HG03558 (cell line): ENCODE measurements around the gene VEGFD.
A peak's percentile ranks its signal among the peaks of the same experiment; 100 is the strongest.

ENCODE experiments used
- ATAC-seq: cut with Tn5 transposase; IDR thresholded peaks from one replicate; pipeline ENCODE4 v1.9.1; 2021; ENCODE audit warnings: moderate number of reproducible peaks; ENCODE audit not compliant: unreplicated experiment; ENCODE audit errors: extremely low read depth

The VEGFD gene

DNA sequence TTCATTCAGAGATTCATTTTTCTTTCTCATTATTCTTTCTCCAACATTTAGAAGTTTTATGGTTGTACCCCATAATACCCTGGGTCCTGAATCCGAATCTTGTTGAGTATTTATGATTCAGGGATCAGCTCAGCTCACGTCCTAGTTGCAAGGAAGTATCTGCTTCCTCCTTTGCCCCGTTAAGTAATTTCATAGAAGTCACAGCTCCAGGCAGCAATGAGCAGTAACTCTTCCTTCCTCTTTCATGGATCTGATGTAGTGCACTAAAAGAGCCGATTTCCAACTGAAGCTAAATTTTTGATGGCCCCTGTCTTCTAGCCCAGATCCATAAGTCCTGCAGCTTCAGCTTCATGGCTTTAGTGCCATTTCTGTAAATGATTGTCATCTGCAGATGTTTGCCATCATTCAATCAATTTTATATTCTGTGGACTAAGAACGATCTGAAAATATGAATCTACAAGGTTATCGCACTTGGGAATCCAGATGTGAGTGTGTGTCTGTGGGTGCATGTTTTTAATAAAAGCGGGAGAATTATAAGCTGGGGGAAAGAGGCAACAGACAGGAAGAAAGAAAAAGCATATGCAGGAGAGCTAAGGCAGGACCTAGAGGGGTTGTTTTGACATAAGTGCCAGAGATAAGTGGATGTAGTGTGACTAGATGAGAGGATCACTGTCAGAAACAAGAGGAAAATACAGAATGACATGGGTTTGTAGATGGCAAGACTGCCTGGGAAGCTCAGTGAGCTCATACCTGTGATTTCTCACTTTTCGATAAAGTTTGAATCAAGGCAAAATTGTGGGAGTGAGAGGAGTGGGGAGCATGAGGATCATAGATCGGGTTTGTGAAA, 17.5 kb downstream of the VEGFD start:
- no peak for ATAC-seq

DNA sequence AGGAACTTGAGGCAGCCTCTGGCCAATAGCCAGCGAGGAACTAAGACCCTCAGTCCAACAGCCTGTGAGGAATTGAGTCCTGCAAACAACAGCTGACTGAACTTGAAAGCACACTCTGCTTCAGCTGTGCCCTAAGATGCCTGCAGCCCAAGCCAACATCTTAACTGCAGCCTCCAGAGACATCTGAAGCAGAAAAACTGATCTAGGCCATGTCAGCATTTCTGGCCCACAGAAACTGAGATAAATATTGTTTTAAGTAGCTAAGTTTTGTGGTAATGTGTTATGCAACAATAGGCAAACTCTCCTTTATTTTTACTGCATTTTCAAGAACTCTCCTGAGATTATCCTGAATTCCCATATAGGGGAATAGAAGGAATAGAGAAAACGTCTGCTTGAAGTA, 24.5 kb downstream of the VEGFD start:
- ATAC-seq: no peak

DNA sequence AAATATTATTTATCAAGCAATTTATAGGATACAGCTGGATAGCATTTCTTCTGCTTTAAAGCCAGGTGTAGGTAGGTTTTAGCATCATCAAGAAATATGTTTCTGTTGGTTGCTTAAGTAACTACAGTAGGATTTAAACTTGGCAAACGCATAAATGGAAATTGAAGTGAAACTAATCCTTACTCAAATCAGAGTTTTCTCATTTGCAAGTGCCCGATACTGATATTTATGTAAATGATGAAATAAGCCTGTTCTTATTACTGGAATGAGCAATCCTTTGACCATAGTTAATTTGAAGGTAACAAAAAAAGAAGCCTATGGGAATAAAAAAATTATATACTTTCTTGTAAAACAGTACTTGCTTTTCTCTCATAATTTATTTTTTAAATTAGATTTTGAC, 25.7 kb downstream of the VEGFD start:
- no peak for ATAC-seq

DNA sequence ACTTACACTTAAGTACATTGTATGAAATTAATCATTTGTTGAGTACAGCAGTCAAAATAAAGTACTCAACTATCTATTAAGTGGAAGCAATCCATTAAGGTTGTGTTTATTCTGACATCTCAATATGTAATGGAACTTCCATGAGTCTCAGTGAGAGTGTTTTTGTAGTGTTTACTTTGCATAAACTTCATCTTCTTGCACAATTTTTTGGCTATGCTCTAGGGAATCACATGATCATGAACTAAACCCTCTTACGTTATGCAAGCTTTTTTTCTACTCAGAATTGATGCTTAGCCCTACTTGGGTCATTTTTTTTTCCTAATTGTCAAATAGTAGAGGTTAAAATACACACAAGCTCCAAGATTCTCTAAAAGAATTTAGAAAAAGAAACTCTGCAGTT, 27.8 kb downstream of the VEGFD start:
- ATAC-seq: no peak

DNA sequence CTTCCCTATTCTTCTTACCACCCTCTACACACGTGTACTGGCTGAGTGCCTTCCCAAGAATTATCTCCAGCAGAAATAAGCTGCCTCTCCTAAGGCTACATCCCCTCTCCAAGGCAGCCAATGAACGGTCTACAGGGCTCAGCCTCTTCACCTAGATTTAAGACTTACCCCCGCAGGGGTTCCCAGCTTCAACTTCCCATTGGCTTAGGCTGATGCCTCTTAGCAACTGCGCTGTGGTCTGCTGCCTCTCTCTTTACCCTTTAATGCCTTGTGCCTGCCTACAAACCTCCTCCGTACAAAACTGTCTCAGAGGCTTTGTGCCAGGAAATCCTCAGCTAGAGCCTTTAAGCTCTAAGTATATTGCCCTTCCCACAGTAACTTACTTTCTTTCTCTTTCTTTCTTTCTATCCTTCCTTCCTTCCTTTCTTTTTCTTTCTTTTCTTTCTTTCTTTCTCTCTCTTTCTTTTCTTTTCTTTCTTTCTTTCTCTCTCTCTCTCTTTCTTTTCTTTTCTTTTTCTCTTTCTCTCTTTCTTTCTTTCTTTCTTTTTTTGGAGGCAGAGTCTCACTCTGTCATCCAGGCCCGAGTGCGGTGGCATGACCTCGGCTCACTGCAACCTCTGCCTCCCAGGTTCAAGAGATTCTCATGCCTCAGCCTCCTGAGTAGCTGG, 33.8 kb downstream of the VEGFD start:
- no peak for ATAC-seq

DNA sequence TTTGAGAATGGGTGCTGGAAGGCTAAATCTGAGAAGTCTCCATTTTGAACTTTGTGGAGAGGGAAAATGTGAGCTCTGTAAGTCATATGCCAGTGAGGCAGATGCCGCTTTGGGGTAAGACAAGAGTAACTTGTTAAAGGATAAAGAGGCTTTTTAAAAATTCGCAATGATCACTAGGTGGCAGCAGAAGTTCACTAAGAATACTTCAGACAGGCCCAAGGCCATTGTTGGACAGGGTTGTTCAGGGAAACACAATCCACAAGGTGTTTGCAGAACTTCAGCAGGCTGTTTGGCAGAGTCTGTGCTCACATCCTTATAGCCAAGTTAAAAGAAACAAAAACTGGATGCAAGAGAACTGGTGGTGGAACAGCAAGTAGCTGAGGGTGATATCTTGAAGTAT, 35.2 kb downstream of the VEGFD start:
- peak; percentile 66 for ATAC-seq

DNA sequence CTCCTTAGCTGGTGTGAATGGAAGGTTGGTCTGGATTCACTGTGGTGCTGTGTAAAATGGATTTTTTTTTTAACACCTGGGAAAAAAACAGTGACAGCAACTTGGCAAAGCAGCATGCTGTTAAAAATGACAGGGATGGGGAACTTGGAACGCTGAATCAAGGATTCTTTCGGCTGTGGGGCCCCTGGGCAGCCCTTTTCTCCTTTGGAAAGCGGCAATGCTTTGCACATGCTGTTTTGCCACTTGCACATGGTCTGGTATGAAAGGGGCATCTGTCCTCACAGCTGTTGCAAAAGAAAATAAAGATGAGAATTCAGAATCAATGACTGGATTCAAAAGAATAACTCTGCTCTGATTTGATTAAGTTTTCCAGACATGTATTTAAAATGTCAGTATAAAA, 38.2 kb downstream of the VEGFD start:
- no peak for ATAC-seq

DNA sequence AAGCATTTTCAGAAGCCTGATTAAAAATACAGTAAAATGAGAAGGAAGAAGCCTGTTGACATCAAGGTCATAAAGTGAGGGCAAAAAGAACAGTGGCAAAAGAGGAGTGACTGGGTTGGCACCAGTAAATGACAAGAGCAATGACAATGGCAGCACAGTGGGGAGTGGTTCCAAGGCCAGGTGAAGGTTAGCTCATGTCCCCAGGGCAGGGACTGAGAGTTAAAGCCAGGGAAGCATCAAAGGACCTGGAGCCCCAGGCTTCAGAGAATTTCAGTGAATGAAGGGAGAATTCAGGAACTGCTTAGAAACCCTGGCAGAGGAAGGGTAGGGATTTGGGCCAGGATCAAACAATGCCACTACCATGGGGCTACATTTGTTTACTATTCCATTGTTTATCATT, 40.1 kb downstream of the VEGFD start:
- no peak for ATAC-seq

DNA sequence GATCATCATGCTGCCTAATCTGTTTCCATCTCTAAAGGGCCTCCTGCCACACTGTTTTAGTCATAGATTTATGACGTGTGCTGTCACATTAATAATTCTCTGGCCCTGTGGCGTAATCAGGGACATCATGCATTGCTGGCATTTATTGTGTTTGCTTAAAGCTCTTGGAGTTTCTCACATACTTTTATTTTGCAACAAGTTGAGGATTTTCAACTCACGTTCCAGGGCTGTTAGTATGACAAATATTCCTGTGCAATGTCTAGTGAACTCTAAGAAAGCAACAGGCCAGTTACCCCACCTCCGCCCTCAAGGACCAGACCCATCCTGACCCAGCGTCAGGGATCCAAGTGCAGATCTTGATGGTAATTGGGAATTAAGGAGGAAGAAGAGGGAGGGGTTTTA, 41.1 kb downstream of the VEGFD start:
- ATAC-seq: no peak

DNA sequence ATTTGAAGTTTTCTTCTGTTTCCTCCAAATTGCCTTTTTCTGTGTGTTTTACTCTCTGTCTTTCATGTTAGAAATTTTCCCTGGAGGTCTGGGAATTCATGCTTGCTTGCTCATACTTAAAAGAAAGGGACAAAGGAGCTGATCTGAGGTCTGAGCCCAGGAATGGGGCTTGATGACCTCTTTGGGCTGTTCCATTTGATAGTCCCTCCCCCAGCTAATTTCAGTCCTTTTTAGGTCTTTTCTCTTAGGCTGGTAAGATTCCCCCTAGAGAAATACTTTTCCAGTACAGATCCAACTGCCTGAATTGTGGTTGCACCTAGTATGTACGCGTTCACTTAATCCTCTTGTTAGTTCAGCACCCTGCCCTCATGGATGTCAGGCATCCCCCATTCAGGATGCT, 43.3 kb downstream of the VEGFD start:
- no peak for ATAC-seq

DNA sequence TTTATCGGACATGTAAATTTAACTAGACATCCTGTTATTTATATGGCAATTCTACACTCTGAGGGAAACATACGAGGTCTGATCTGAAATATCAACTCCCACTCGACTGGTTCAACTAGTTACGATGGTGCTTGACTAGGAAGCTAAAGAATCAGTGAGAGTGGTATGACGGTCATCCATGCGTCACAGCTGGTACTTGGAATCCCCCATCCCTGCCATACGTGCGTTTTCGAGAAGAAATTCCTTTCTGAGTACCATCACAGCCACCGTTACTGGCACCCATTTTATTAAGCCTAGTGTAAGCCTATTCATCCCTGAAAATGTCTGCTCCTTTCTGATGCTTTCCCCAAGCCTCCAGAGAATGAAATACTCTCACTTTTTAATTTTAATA, 48.2 kb downstream of the VEGFD start:
- no peak for ATAC-seq

DNA sequence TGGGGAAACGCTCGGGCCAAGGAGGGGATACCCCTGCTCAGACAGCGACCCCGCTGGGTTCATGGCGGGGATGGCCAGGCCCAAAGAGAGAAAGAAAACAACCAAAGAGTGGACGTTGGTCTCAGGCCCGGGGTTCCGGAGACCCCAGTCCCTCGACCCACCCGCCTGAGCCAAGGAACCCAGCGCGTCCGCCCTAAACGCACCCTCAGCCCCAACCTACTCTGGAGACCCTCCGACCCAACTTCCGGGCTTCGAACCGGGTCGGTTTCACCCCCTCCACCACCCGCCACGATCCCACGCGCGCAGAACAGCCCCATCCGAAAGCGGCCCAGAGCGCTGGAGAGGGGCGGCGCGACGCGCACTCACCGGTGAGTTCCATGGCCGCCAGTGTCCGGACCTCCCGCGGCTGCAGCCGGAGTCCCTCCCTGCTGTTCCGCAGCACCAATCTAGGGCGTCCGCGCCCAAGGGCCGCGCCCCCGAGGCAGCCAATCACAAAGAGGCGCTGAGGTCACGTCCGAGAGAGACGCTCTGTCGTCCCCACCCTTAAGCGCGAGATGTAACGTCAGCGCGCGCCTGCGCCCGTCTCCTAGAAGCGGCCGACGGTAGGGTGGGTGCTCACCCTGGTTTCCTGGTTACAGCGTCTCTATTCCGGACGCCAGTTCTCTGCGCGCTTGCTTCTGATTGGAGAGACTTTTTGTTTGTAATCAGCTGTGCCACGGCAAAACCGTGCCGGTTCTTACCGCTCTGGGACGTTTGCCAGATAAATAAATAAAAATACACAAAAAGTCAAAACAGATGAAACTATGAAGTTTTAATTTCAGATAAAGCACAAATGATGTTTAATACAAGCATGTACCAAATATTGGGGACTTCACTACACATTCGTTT, 48.8 kb downstream of the VEGFD start, which contains the start of gene PIGA:
Gene PIGA, minus strand, starts transcription at position 389 of the 888 bp plus-strand sequence. CDS start 3,593 bp downstream, outside the sequence.
- ATAC-seq: peak; percentile 97

DNA sequence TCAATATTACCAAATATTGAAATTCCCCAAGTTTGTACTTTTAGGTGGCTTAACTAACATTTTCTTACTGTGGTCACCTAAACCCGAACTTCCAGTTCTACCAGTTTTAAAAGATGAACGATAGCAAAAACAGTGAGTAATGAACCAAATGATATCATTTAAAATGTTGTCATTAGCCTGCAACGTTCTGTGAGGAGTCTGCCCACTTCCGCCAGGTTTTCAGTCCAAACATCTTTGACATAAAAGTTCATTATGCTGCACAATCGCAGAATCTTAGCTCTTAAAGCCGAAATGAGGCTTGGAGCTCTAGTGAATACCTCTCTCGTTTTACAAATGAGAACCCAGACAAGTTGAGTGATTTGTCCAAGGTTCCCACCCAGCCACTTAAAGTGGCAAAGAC, 49.7 kb downstream of the VEGFD start:
- no peak for ATAC-seq

DNA sequence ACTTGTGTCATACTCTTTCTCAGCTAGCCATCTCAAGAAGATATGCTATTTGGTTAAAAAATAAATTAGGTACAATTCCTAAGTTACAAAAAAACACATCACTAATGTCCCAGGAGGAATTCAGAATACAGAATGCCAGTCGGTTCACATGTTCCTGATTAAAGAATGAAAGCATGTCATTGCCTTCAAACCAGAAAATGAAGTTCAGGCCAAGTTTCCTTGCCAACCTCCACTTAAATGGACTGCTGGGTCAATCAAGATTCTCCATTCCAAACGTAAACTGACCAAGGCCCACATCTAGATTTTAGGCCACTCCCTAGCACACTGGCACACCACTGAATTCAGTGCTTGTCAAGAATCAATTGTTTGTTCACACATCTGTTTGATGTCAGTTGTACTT, 55.4 kb downstream of the VEGFD start:
- ATAC-seq: no peak

DNA sequence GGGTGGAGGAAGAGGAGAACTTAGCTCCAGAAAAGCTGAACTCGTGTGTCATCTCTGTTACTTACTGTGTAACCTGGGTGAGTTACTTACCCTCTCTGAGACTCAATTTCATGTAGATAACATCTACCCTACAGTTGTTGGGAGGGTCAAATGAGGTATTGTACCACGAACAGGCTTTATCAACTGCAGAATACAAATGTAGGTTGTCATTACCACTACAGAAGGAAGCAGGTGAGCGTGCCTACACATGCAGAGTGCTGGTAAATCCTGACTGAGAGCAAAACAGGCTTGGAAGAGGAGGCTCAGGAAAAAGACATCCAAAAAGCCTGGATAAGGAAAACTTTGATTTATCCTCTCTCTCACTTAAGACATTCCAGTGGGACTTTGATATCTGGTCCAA, 56.1 kb downstream of the VEGFD start:
- ATAC-seq: no peak

DNA sequence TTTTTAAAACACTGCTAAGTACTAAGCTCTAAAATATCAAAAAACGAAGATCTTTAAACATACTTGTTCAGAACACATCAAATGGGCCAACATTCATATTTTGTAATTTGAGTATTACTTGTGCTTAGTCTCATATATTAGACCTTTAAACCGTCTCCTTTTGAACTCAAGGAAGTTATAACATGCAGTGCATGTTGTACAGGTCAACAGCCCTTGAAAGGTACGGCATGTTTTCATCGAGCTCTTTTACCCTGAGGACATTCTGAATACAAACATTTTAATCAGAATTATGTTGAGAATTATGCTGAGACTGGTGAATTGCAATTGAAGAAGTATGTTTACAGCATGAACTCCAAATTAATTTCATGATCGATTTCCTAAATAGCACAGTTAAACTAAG, 61.7 kb downstream of the VEGFD start:
- ATAC-seq: no peak

DNA sequence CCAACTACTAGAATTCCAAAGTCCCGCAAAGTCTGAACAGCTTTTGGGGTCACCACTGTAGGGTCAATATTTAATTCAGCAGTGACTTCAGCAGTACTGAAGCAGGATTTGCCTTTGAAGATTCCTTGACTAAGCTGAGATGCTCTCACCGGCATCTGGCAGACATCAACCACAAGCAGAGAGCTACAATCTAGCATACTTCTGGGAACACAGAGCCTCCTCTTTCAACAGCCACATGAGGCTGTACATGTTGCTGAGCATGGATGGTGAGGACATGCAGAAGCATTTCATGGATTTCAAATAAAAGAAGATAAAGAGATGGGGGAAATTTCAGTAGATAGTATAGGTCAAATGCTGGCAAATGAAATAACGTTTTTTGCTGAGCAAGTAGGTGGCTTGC, 62.1 kb downstream of the VEGFD start:
- ATAC-seq: no peak

DNA sequence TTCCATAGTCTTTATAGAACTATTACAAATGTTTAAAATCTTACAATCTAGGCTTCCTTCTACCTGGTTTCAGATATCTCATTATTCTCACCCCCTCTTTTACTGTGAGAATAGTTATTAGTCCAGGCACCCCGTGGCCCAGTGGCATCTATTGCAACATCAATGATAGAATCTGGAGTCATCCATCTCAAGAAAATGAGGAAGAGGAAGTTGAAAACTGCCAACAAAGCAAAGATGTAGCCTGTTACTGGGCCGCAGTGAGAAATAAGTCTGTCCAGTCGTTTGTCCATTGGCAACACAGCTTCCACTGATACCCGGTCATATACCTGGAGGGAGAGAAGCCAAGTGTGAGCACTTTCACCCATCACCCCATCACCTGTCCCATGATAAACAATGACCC, 62.8 kb downstream of the VEGFD start:
- no peak for ATAC-seq

DNA sequence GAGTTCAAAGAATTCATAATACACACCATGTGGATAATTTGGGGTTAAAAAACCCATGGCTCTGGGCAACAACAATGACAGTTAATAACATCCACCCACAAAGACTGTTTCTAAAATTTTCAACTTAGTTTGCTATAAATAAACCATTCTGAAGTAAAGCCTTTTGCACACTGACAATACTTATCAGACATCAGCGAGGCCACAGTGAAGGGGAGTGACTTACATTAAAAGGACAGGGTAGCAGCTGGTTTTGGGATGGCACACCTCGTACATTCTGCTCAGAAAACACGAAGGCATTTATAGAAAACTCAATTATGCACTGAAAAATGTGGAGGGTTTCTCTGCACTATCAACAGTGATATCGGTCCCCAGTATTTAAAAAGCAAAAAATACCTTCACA, 63.9 kb downstream of the VEGFD start:
- ATAC-seq: no peak

DNA sequence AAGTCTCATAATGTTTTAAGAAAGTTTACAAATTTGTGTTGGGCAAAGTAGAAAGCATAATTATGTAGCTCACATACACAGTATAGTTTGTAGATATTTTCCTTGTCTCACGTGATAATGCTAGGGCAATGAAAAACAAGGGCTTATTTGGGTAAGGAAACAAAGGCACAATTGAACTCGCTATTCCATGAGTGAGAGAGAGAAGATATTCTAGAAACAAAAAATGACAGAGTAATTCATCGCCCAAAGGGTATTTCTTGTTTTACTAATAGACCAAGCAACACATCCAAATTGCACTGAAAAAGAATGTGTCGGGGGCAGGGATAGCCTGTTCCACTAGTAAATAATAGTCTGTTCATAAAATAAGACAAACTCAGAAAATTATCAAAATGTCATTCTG, 65.1 kb downstream of the VEGFD start:
- ATAC-seq: no peak

DNA sequence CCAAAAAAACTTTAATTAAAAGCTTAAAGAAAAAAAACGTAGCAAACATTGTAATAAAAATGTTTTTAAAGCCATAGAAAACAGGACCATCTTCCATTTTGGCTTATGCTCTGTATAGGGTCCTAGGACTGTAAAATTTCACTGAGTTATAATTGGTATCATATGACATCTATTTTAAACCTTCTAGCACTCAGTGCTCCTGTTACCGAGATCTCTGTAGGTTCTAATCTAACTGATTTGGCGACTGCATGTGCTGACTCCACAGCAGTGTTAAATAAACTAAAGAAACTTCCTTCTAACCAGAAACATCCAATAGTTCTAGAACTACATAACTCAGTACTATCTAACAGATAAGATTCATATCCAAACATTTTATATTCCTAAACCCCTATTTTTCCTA, 68.7 kb downstream of the VEGFD start, which contains the start of gene ASB11:
Gene ASB11, minus strand, starts transcription at position 132 of the 400 bp plus-strand sequence. Its CDS starts 35 bp downstream, at position 97.
- ATAC-seq: no peak
